AG04450 (cell line): ENCODE measurements around the gene TMEM61. TPM values are rescaled to one million over a fixed set of nuclear protein-coding genes. Genes with fewer than 3 reads are reported as not detected.

Experiments used
- CTCF ChIA-PET: fragments of 300-600, 350-600 bp; formaldehyde crosslinking; extraction: SDS; loops from one replicate; lab custom pipeline; 2022; ENCODE audit warnings: antibody characterized with exemption, inconsistent platforms; lab: Charles Lee
- POLR2A ChIA-PET: fragments of 350-600 bp; formaldehyde crosslinking; extraction: SDS; loops from one replicate; lab custom pipeline; 2021; ENCODE audit warnings: antibody characterized with exemption, inconsistent platforms; lab: Yijun Ruan, JAX
- DNase-seq: peaks from one replicate; pipeline ENCODE4 v3.0.0-alpha.2; 2011; ENCODE audit warnings: low read depth, low spot score
- H3K27ac ChIP-seq: one replicate; pipeline ENCODE4 v1.5.1; 2012; ENCODE audit warnings: low read depth, low read length, control low read depth
- H3K27me3 ChIP-seq: one replicate; pipeline ENCODE4 v1.6.0; 2012; ENCODE audit warnings: low read length; ENCODE audit not compliant: control insufficient read depth, insufficient read depth
- H3K4me3 ChIP-seq: 2 replicates; pipeline ENCODE4 v1.5.1; 2011; ENCODE audit warnings: mild to moderate bottlenecking, low read depth, low read length, control low read depth
- H3K9me3 ChIP-seq: 2 replicates; pipeline ENCODE4 v1.5.1; 2012; ENCODE audit warnings: low read length; ENCODE audit not compliant: control insufficient read depth, insufficient read depth
- CTCF ChIP-seq: IDR thresholded peaks from 2 replicates; pipeline ENCODE4 v1.5.1; 2011; ENCODE audit warnings: low read depth, low read length, control low read depth, inconsistent platforms
- polyA plus RNA-seq: library from polyadenylated mRNA; depleted of rRNA; stranded (reverse); fragments of >200 nt; gene quantifications from 2 replicates; pipeline ENCODE4 v1.2.3, GENCODE V29; 2011; rRNA removed

Gene TMEM61
- polyA plus RNA-seq, 1 experiment: not detected

DNA sequence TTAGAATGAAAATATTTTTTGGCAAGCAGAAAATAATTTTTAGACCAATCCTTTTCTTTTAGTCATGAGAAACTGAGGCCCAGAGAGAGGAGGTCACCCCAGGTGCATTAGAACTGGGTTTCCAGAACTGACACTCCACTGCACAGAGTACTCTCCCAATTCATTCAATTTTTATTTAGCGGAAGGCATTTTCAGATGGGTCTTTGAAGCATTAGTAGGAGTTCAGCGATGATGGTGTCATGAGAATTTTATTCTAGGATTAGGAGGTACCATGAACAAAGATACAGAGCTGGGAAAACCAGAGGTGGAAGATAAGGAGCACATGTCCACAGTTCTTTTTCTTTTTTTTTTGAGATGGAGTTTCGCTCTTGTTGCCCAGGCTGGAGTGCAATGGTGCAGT, 61.2 kb downstream of the TMEM61 start:
- no peak for DNase-seq
- ChIA-PET POLR2A (no interaction called here), CTCF (no interaction called here)
- no peak overlapping the region for H3K4me3 ChIP-seq
- H3K27me3 ChIP-seq: peaks cover 68% of the 10 kb centered on the region
- no peak for TF ChIP-seq CTCF
- no peaks in the 10 kb centered on the region; the same call in 1 of the 2 replicates for H3K9me3 ChIP-seq
- H3K27ac ChIP-seq: no peak overlapping the region

Other genes starting within 250 kb of the TMEM61 start
- 4.2 and 4.7 TPM in 2 replicates for gene PARS2, start 216.1 kb upstream of the TMEM61 start, polyA plus RNA-seq
- not detected in 2 replicates for gene TTC22, start 179.3 kb upstream of the TMEM61 start, polyA plus RNA-seq
- 60.5 and 89.0 TPM in 2 replicates for gene DHCR24, start 93.4 kb upstream of the TMEM61 start, polyA plus RNA-seq
- gene BSND, start 18.3 kb downstream of the TMEM61 start, polyA plus RNA-seq: not detected in 2 replicates
- gene PCSK9, start 58.9 kb downstream of the TMEM61 start, polyA plus RNA-seq: 0.06 and 0.17 TPM in 2 replicates
- gene USP24, start 234.7 kb downstream of the TMEM61 start, polyA plus RNA-seq: 18.3 and 20.9 TPM in 2 replicates